ENCODE measurements around the gene DYNC2I2.

DYNC2I2 gene

GRCh38 chr9:128636024-128636390 is 20.6 kb downstream of the DYNC2I2 start:
- H3K27me3 ChIP-seq (ENCODE audit: control insufficient read depth, insufficient read depth, low read length, poor library complexity, severe bottlenecking) = no peaks in the 10 kb centered on the region
- WGBS, 2 experiments = 74 to 75% methylated on average over 16 of the region's 16 CpGs
- H3K9me3 ChIP-seq (ENCODE audit: control insufficient read depth, low read length) = no peaks in the 10 kb centered on the region
- H3K4me3 ChIP-seq (ENCODE audit: insufficient read depth, low read depth, low read length) = no peak overlapping the region
- H3K36me3 ChIP-seq (ENCODE audit: control insufficient read depth, insufficient read depth, low read length) = peaks cover 57% of the 10 kb centered on the region
- H3K27ac ChIP-seq (ENCODE audit: insufficient read depth, low read depth, low read length, poor library complexity, severe bottlenecking) = peak overlapping the region; percentile 74
- peaks cover 6% of the 10 kb centered on the region for H3K4me1 ChIP-seq (ENCODE audit: control insufficient read depth, insufficient read depth, low read length)

- Histone ChIP-seq H3K4me1 (ENCODE audit: control insufficient read depth, insufficient read depth, low read length) (peaks cover 6% of the 10 kb centered on the region), H3K4me3 (ENCODE audit: insufficient read depth, low read depth, low read length) (no peak overlapping the region), H3K36me3 (ENCODE audit: control insufficient read depth, insufficient read depth, low read length) (peaks cover 59% of the 10 kb centered on the region), H3K27me3 (ENCODE audit: control insufficient read depth, insufficient read depth, low read length, poor library complexity, severe bottlenecking) (no peaks in the 10 kb centered on the region), H3K9me3 (ENCODE audit: control insufficient read depth, low read length) (no peaks in the 10 kb centered on the region), H3K27ac (ENCODE audit: insufficient read depth, low read depth, low read length, poor library complexity, severe bottlenecking) (peak overlapping the region; percentile 74)
- WGBS, 2 experiments = 74 to 75% methylated on average over 20 of the region's 20 CpGs
Measured at GRCh38 chr9:128635266-128636023, 21.2 kb downstream of the DYNC2I2 start.

GRCh38 chr9:128634651-128635262 is 21.9 kb downstream of the DYNC2I2 start:
- H3K9me3 ChIP-seq (ENCODE audit: control insufficient read depth, low read length) = no peaks in the 10 kb centered on the region
- peaks cover 62% of the 10 kb centered on the region for H3K36me3 ChIP-seq (ENCODE audit: control insufficient read depth, insufficient read depth, low read length)
- WGBS, 2 experiments = 91% methylated on average over 26 of the region's 26 CpGs
- H3K4me3 ChIP-seq (ENCODE audit: insufficient read depth, low read depth, low read length) = no peak overlapping the region
- H3K27ac ChIP-seq (ENCODE audit: insufficient read depth, low read depth, low read length, poor library complexity, severe bottlenecking) = no peak overlapping the region
- no peaks in the 10 kb centered on the region for H3K27me3 ChIP-seq (ENCODE audit: control insufficient read depth, insufficient read depth, low read length, poor library complexity, severe bottlenecking)
- peaks cover 6% of the 10 kb centered on the region for H3K4me1 ChIP-seq (ENCODE audit: control insufficient read depth, insufficient read depth, low read length)

GRCh38 chr9:128634111-128634510 is 22.5 kb downstream of the DYNC2I2 start:
- Histone ChIP-seq H3K9me3 (ENCODE audit: control insufficient read depth, low read length) (no peaks in the 10 kb centered on the region), H3K4me1 (ENCODE audit: control insufficient read depth, insufficient read depth, low read length) (peaks cover 6% of the 10 kb centered on the region), H3K27ac (ENCODE audit: insufficient read depth, low read depth, low read length, poor library complexity, severe bottlenecking) (peak overlapping the region; percentile 16), H3K36me3 (ENCODE audit: control insufficient read depth, insufficient read depth, low read length) (peaks cover 69% of the 10 kb centered on the region), H3K27me3 (ENCODE audit: control insufficient read depth, insufficient read depth, low read length, poor library complexity, severe bottlenecking) (no peaks in the 10 kb centered on the region), H3K4me3 (ENCODE audit: insufficient read depth, low read depth, low read length) (no peak overlapping the region)
- WGBS, 2 experiments = 94 to 96% methylated on average over 10 of the region's 10 CpGs

- Histone ChIP-seq H3K36me3 (ENCODE audit: control insufficient read depth, insufficient read depth, low read length) (peaks cover 66% of the 10 kb centered on the region), H3K27ac (ENCODE audit: insufficient read depth, low read depth, low read length, poor library complexity, severe bottlenecking) (no peak overlapping the region)
- 95 to 96% methylated on average over 11 of the region's 11 CpGs for WGBS, 2 experiments
Measured at GRCh38 chr9:128633601-128634000, 23.0 kb downstream of the DYNC2I2 start.

GRCh38 chr9:128633057-128633456 is 23.6 kb downstream of the DYNC2I2 start:
- Histone ChIP-seq H3K27me3 (ENCODE audit: control insufficient read depth, insufficient read depth, low read length, poor library complexity, severe bottlenecking) (no peaks in the 10 kb centered on the region), H3K4me1 (ENCODE audit: control insufficient read depth, insufficient read depth, low read length) (peaks cover 13% of the 10 kb centered on the region), H3K9me3 (ENCODE audit: control insufficient read depth, low read length) (no peaks in the 10 kb centered on the region), H3K4me3 (ENCODE audit: insufficient read depth, low read depth, low read length) (no peak overlapping the region), H3K27ac (ENCODE audit: insufficient read depth, low read depth, low read length, poor library complexity, severe bottlenecking) (no peak overlapping the region), H3K36me3 (ENCODE audit: control insufficient read depth, insufficient read depth, low read length) (peaks cover 66% of the 10 kb centered on the region)
- WGBS, 2 experiments = 95% methylated on average over 21 of the region's 21 CpGs

More at GRCh38 chr9:128633601-128634000, 23.0 kb downstream of the DYNC2I2 start:
- Histone ChIP-seq H3K27me3 (ENCODE audit: control insufficient read depth, insufficient read depth, low read length, poor library complexity, severe bottlenecking) (no peaks in the 10 kb centered on the region), H3K9me3 (ENCODE audit: control insufficient read depth, low read length) (no peaks in the 10 kb centered on the region), H3K4me1 (ENCODE audit: control insufficient read depth, insufficient read depth, low read length) (peaks cover 8% of the 10 kb centered on the region), H3K4me3 (ENCODE audit: insufficient read depth, low read depth, low read length) (no peak overlapping the region)

GRCh38 chr9:128632486-128632885 is 24.2 kb downstream of the DYNC2I2 start:
- Histone ChIP-seq H3K27me3 (ENCODE audit: control insufficient read depth, insufficient read depth, low read length, poor library complexity, severe bottlenecking) (no peaks in the 10 kb centered on the region), H3K4me3 (ENCODE audit: insufficient read depth, low read depth, low read length) (no peak overlapping the region), H3K4me1 (ENCODE audit: control insufficient read depth, insufficient read depth, low read length) (peaks cover 17% of the 10 kb centered on the region), H3K27ac (ENCODE audit: insufficient read depth, low read depth, low read length, poor library complexity, severe bottlenecking) (no peak overlapping the region), H3K36me3 (ENCODE audit: control insufficient read depth, insufficient read depth, low read length) (peaks cover 72% of the 10 kb centered on the region), H3K9me3 (ENCODE audit: control insufficient read depth, low read length) (no peaks in the 10 kb centered on the region)
- WGBS, 2 experiments = 96% methylated on average over 14 of the region's 14 CpGs

- Histone ChIP-seq H3K36me3 (ENCODE audit: control insufficient read depth, insufficient read depth, low read length) (peaks cover 76% of the 10 kb centered on the region), H3K9me3 (ENCODE audit: control insufficient read depth, low read length) (no peaks in the 10 kb centered on the region), H3K27ac (ENCODE audit: insufficient read depth, low read depth, low read length, poor library complexity, severe bottlenecking) (no peak overlapping the region), H3K4me1 (ENCODE audit: control insufficient read depth, insufficient read depth, low read length) (peaks cover 17% of the 10 kb centered on the region), H3K4me3 (ENCODE audit: insufficient read depth, low read depth, low read length) (no peak overlapping the region), H3K27me3 (ENCODE audit: control insufficient read depth, insufficient read depth, low read length, poor library complexity, severe bottlenecking) (no peaks in the 10 kb centered on the region)
- 96% methylated on average over 10 of the region's 10 CpGs for WGBS, 2 experiments
Measured at GRCh38 chr9:128632066-128632465, 24.6 kb downstream of the DYNC2I2 start.

GRCh38 chr9:128631636-128632035 is 25.0 kb downstream of the DYNC2I2 start:
- no peak overlapping the region for H3K27ac ChIP-seq (ENCODE audit: insufficient read depth, low read depth, low read length, poor library complexity, severe bottlenecking)
- peaks cover 79% of the 10 kb centered on the region for H3K36me3 ChIP-seq (ENCODE audit: control insufficient read depth, insufficient read depth, low read length)
- peaks cover 17% of the 10 kb centered on the region for H3K4me1 ChIP-seq (ENCODE audit: control insufficient read depth, insufficient read depth, low read length)
- no peaks in the 10 kb centered on the region for H3K9me3 ChIP-seq (ENCODE audit: control insufficient read depth, low read length)
- 94 to 98% methylated on average over 9 of the region's 9 CpGs for WGBS, 2 experiments
- H3K27me3 ChIP-seq (ENCODE audit: control insufficient read depth, insufficient read depth, low read length, poor library complexity, severe bottlenecking) = no peaks in the 10 kb centered on the region
- no peak overlapping the region for H3K4me3 ChIP-seq (ENCODE audit: insufficient read depth, low read depth, low read length)

- 83% methylated on average over 9 of the region's 9 CpGs for WGBS, 2 experiments
- no peaks in the 10 kb centered on the region for H3K9me3 ChIP-seq (ENCODE audit: control insufficient read depth, low read length)
- H3K27ac ChIP-seq (ENCODE audit: insufficient read depth, low read depth, low read length, poor library complexity, severe bottlenecking) = no peak overlapping the region
- H3K27me3 ChIP-seq (ENCODE audit: control insufficient read depth, insufficient read depth, low read length, poor library complexity, severe bottlenecking) = no peaks in the 10 kb centered on the region
- peaks cover 85% of the 10 kb centered on the region for H3K36me3 ChIP-seq (ENCODE audit: control insufficient read depth, insufficient read depth, low read length)
- no peak overlapping the region for H3K4me3 ChIP-seq (ENCODE audit: insufficient read depth, low read depth, low read length)
- H3K4me1 ChIP-seq (ENCODE audit: control insufficient read depth, insufficient read depth, low read length) = peaks cover 11% of the 10 kb centered on the region
Measured at GRCh38 chr9:128629852-128630545, 26.6 kb downstream of the DYNC2I2 start.
